Activated T-cell treated with anti-CD3 and anti-CD28 coated beads for 1 hour (primary cell): ENCODE results near the gene COL5A1.
"Not testable (repeated sequence)": the region's sequence is repeated elsewhere in the genome, so short reads cannot be mapped to it uniquely, and the experiment has no call there.

ENCODE experiments used
- DNase-seq: peaks from one replicate; pipeline ENCODE4 v3.0.0-alpha.2; 2020; ENCODE audit warnings: low read depth

The COL5A1 gene

DNA sequence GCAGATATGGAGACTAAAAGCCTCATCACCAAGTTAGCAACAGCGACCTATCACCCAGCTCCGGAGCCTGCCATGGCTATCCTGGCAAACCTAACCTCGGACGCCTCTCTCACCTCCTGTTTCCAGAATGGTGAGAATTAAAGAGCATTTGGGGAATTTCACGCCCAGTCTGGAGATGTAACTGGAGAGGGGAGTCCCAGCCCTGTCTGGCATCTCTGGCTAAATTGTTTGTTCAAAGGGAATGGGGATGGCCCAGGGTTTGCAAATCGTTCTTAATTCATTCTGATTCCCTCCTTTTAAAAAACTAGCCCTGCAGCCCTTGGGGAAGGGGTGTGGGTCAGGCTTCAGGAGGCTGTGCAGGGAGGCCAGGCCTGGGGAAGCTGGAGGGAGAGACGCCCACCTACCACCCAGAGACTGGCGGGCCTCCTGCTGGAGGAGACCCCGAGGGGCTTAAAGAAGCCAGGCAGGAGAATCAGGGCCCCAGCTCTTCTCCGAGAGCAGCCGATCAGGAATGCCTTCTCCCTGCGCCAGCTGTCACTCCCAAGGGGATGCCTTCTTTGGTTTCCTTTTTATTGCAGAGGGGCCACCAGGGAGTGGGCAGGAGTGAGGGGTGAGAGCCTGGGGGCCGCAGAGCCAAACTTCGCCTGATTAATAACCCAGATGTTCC is 964 bp upstream of the COL5A1 start:
- no peak for DNase-seq

- DNase-seq: no peak
Observed at GRCh38 chr9:134641990-134642384, 384 bp downstream of the COL5A1 start.

DNA sequence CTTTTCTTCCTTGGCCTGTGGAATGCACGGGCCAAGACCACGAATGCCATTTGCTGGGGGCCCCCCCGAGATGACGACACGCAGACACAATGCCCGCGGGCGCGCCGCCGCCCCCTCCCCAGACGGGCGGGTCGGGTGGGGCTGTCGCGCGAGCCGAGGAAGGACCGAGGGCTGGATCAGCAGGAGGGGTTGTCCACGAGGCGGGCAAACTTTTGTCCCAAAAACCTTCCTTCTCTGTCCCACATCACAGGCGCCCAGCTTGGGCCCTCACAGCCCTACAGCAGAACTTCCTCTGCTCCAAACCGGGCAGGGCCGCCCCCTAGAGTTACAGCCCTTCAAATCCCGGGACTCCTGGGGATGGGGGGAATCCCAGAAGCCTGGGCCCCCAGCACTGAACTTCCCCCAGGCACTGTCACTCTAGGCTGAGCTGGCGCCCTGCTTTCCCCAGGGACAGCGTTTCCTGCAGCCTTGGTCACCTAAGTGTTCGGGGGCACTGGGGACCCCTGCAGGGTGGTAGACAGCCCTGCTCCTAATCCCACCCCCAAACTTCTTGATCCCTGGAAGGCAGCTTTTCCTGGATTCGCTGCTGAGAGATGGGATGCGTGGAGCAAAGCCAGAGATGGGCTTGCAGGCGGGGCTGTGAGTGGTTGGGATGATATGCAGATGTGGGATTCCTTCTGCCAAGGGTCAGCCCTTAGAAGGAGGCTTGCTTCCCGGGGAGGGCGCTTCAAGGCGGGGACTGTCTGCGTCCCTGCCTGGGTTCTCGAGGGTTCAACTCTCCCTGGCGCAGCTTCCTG is 980 bp downstream of the COL5A1 start:
- DNase-seq: no peak

DNA sequence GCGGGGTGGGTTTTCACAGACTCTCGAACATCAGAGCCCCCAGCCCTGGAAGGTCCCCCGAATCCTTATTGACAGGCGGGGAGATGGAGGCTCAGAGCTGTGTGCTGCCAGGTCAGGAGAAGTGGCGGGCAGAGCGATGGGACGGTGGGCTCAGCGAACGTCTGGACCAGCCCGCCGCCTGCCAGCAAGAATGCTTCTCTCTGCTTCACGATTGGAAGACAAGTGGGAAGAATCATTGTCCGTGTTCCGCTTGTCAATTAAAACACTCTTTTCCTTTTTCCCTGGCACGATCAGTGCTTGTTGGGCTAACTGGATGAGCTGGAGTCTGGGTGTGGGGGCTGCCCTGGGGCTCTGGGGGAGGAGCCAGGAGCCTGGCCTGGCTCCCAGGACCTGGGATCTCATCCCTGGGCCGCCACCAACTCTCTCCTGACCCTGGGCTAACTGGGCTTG is 1.6 kb downstream of the COL5A1 start:
- DNase-seq: no peak

DNA sequence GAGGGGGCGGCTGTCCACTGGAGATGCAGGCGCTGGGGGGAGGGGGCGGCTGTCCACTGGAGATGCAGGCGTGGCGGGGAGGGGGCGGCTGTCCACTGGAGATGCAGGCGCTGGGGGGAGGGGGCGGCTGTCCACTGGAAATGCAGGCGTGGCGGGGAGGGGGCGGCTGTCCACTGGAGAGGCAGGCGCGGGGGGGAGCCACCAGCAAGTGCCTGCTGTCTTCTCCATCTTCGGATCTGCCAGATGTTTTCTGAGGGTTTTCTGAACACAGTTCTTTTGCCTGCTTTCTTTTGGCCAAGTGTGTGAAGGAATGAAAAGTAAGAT is 2.8 kb downstream of the COL5A1 start:
- DNase-seq: not testable (repeated sequence)

- DNase-seq: no peak
Observed at GRCh38 chr9:134644725-134645606, 3.4 kb downstream of the COL5A1 start.

DNA sequence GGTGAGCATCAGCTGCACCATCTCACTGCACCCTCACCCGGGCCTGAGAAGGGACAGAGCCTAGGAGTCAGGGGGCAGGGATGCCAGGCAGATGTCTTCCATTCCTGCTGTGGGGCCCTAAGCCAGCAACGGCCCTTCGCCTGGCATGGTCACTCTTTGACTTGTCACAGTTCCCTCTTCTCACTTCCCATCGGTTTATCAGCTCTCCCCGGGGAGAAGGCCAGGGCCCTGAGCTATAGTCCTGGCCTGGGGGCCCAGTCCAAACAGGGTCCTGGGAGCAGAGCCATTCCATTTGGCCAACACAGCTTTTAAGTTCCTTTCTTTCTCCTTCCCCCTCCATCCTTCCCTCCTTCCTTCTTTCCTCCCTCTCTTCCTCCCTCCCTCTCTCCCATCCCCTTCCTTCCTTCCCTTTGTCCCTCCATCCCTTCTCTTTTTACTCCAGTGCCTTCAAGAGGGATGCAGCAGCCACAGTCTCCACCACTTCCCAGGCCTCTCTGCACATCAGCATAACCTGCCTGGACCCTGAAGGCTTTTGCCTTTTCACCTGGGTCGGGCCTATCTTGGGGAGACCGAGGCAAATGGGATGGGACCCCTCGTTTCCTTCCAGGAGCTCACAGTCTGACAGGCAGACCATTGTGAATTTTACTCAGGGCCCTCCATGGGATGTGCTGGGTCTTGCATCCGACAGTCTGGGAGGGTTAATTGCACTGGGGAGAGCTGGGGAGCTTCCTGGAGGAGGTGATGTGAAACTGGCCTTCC is 4.2 kb downstream of the COL5A1 start:
- DNase-seq: no peak

GRCh38 chr9:134647359-134648080 is 5.9 kb downstream of the COL5A1 start:
- no peak for DNase-seq

- no peak for DNase-seq
Observed at GRCh38 chr9:134648701-134649530, 7.3 kb downstream of the COL5A1 start.

- DNase-seq: no peak
Observed at GRCh38 chr9:134650431-134651190, 9.0 kb downstream of the COL5A1 start.

GRCh38 chr9:134651226-134651905 is 9.8 kb downstream of the COL5A1 start:
- no peak for DNase-seq

DNA sequence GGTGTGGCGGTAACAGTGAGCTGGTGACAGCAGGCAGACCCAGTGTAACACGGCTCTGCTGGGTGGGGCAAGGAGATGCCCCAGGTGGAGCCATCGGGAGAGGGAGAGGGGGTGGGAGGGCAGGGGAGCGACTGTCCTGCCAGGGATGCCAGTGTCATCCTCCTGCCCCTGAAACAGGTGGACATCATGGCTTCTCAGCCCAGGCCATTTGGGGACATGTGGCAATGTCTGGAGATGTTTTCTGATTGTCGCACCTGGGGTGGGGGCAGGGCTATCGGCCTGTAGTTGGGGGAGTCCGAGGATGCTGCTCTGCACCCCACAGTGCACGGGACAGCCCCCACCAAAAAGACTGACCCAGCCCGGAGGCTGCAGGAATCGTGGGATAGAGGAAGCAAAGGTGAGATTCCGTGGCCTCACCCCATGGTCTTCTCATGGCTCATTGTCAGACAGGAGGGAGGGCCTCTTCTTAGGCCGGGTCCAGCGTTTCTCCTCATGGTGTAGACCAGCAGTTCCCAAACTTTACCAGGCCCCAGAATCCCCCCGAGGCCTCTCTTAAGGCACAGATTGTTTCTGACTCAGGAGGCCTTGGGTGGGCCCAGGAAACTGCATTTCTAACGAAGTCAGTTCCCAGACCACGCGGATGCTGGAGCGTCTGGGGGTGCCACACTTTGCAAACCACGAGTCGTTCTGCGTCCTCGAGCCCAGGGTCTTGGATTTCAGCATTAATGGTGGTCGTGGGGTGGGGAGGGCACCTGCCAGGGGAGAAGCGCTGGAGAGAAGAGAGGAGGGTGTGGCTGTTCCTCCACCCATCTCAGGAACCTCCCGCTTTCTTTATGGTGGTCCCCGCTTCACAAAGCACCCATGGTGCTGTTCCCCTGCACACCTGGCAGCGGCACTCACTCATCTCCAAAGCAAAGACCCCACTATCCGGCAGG is 11.0 kb downstream of the COL5A1 start:
- no peak for DNase-seq

DNA sequence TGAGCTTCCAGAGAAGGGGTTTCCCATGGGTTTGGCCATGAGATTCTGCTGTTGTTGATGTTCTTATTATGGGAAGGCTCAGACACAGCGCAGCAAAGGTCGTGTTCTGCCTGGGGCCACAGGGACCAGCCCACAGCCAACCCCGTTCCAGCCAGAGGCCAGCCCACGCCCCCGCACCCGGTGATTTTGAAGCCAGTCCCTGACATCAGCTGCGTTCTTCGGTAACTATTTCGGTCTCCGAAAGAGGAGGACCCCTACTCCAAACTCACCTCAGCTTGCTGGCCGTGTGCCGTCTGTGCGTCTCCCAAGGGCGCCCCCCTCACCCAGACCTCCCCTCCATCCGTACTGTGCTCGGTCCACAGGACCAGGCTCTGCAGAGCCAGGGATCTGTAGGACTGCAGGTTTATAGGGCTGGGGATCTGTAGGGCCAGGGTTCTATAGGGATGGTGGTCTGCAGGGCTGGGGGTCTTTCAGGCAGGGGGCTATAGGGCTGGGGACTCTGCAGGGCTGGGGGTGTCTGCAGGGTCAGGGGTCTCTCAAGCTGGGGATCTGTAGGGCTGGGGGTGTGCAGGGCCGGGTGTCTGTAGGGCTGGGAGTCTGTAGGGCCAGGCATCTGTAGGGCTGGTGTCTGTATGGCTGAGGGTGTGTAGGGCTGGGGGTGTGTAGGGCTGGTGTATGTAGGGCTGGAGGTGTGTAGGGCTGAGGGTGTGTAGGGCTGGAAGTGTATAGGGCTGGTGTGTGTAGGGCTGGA is 11.8 kb downstream of the COL5A1 start:
- no peak for DNase-seq

DNA sequence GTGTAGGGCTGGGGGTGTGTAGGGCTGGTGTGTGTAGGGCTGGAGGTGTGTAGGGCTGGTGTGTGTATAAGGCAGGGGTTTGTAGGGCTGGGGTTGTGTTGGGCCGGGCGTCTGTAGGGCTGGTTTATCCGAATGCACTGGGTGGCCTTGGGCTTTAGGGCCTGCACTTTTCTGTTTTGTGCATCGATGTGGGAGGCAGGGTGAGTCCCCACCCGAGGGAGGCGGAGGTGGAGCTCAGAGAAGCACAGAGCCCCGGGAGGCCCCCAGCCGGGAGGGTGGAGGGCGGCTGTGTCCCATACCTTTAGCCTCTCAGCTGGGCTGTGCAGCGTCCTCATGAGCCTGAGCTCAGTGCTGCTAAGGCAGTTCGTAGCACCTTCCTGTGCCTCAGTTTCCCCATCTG is 13.5 kb downstream of the COL5A1 start:
- DNase-seq: no peak

- DNase-seq: no peak
Observed at GRCh38 chr9:134655586-134656333, 14.2 kb downstream of the COL5A1 start.

GRCh38 chr9:134656334-134657006 is 14.9 kb downstream of the COL5A1 start:
- DNase-seq: no peak
